OCI-LY7 (cell line): Measurements from ENCODE around the gene E4F1. TPM values are rescaled to one million over a fixed set of nuclear protein-coding genes. Genes with fewer than 3 reads are reported as not detected.

Experiments used
- BruUV-seq: library from RNA; stranded (reverse); fragments of 400-500 nt; replicated peaks from 2 replicates; lab custom pipeline; 2021; lab: Mats Ljungman, UMichigan
- CTCF ChIA-PET: fragments of 300-600 bp; sonication (Branson Sonifier 250); formaldehyde crosslinking; loops from one replicate; lab custom pipeline; 2022; ENCODE audit warnings: antibody characterized with exemption; ENCODE audit not compliant: unreplicated experiment; lab: Charles Lee
- POLR2A ChIA-PET: fragments of 300-600 bp; sonication (Branson Sonifier 250); formaldehyde crosslinking; loops from one replicate; lab custom pipeline; 2022; ENCODE audit warnings: antibody characterized with exemption; lab: Charles Lee
- DNase-seq: peaks from one replicate; pipeline ENCODE4 v3.0.0-alpha.2; 2015; ENCODE audit warnings: low spot score
- H2AFZ ChIP-seq: fragments of 200-600 bp; sonication (generic), shearing (Covaris generic); 2 replicates; pipeline ENCODE4 v1.6.1; 2014; ENCODE audit warnings: mild to moderate bottlenecking, antibody characterized with exemption, low read length, moderate library complexity
- H3K27ac ChIP-seq: fragments of 200-600 bp; sonication (generic); 2 replicates; pipeline ENCODE4 v1.5.1; 2014; ENCODE audit warnings: mixed run types, low read depth, mild to moderate bottlenecking, moderate library complexity, low read length, inconsistent platforms; ENCODE audit not compliant: poor library complexity, severe bottlenecking
- H3K36me3 ChIP-seq: fragments of 200-600 bp; sonication (generic); 2 replicates; pipeline ENCODE4 v1.6.1; 2014; ENCODE audit warnings: mild to moderate bottlenecking, antibody characterized with exemption, low read length, moderate library complexity, mixed read lengths; ENCODE audit not compliant: insufficient read depth
- H3K4me1 ChIP-seq: fragments of 200-600 bp; sonication (generic); 2 replicates; pipeline ENCODE4 v1.5.1; 2014; ENCODE audit warnings: mild to moderate bottlenecking, low read length; ENCODE audit not compliant: insufficient read depth, poor library complexity, severe bottlenecking
- H3K4me2 ChIP-seq: fragments of 200-600 bp; sonication (generic); 2 replicates; pipeline ENCODE4 v1.6.1; 2014; ENCODE audit warnings: mild to moderate bottlenecking, low read length
- H3K4me3 ChIP-seq: fragments of 200-600 bp; sonication (generic); 2 replicates; pipeline ENCODE4 v1.5.1; 2014; ENCODE audit warnings: mild to moderate bottlenecking, low read depth, low read length; ENCODE audit not compliant: poor library complexity, severe bottlenecking
- H3K79me2 ChIP-seq: fragments of 200-600 bp; sonication (generic); 2 replicates; pipeline ENCODE4 v1.6.1; 2016; ENCODE audit warnings: low read depth, mild to moderate bottlenecking, low read length, moderate library complexity, mixed read lengths; ENCODE audit not compliant: insufficient read depth
- H3K9me2 ChIP-seq: fragments of 200-600 bp; sonication (generic); 2 replicates; pipeline ENCODE4 v1.6.1; 2016; ENCODE audit warnings: mild to moderate bottlenecking, low read length, mixed read lengths; ENCODE audit not compliant: insufficient read depth
- H3K9me3 ChIP-seq: fragments of 200-600 bp; sonication (generic); 2 replicates; pipeline ENCODE4 v1.6.1; 2014; ENCODE audit warnings: mild to moderate bottlenecking, mixed run types, low read length, mixed read lengths
- H4K20me1 ChIP-seq: fragments of 200-600 bp; sonication (generic); 2 replicates; pipeline ENCODE4 v1.6.1; 2014; ENCODE audit warnings: mild to moderate bottlenecking, antibody characterized with exemption, low read length, moderate library complexity, mixed read lengths; ENCODE audit not compliant: insufficient read depth
- EZH2phosphoT487 ChIP-seq: fragments of 200-600 bp; sonication (generic); IDR thresholded peaks from 2 replicates; pipeline ENCODE4 v1.6.1; 2018; ENCODE audit warnings: low read depth, borderline replicate concordance, mild to moderate bottlenecking, mixed run types, antibody characterized with exemption, low read length, moderate library complexity, mixed read lengths
- intact Hi-C: fragments of 100-400 bp; cut with micrococcal nuclease; formaldehyde crosslinking; loops from one replicate; pipeline ENCODE4 v1.10.0; 2022; ENCODE audit not compliant: unreplicated experiment
- total RNA-seq, 2 experiments: library from RNA; depleted of rRNA in 1 of 2; stranded (reverse); fragments of >200 nt in 1 of 2; shearing (Covaris generic) in 1 of 2; gene quantifications; 2 replicates each; pipeline ENCODE4 v1.2.3, GENCODE V29; 2014 to 2022
- TF ChIP-seq, protein P1 (sequence below): fragments of 200-600 bp; sonication (generic); conservative IDR thresholded peaks from 2 replicates; pipeline ENCODE4 v1.5.1; 2014; ENCODE audit warnings: mild to moderate bottlenecking, antibody characterized with exemption, low read length, moderate library complexity, mixed read lengths

The E4F1 gene
- total RNA-seq, 2 experiments from 2014 or later: 42.3 to 59.6 TPM

DNA sequence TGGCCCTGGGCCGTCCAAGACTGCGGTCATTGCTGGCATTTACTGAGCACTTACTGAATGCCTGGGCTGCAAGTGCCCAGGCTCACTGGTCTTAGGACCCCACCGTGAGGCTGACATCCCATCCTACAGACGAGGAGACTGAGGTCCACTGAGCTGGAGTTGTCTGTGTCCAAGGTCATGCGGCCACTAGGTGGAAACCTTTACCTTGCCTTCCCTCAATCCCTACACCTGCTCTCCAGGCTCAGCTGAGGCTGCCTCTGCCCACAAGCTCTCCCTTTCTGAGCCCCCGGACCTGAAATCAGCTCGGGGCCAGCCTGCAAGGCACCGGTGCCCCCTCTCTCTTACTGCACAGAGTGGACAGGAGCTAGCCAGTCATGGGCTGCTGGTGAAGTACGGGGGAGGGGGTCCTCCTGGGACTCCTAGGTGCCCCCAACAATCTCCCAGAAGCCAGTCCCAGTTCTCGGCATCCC is 28.5 kb upstream of the E4F1 start:
- Histone ChIP-seq H3K9me2 (no peaks in the 10 kb centered on the region), H3K36me3 (no peaks in the 10 kb centered on the region), H3K4me3 (no peak overlapping the region), H3K27ac (no peak overlapping the region), H3K79me2 (no peaks in the 10 kb centered on the region), H3K9me3 (no peaks in the 10 kb centered on the region), H2AFZ (no peak overlapping the region), H4K20me1 (no peaks in the 10 kb centered on the region), H3K4me1 (no peaks in the 10 kb centered on the region), H3K4me2 (no peak overlapping the region)
- POLR2A ChIA-PET: no interaction called here
- TF ChIP-seq, protein P1, sequence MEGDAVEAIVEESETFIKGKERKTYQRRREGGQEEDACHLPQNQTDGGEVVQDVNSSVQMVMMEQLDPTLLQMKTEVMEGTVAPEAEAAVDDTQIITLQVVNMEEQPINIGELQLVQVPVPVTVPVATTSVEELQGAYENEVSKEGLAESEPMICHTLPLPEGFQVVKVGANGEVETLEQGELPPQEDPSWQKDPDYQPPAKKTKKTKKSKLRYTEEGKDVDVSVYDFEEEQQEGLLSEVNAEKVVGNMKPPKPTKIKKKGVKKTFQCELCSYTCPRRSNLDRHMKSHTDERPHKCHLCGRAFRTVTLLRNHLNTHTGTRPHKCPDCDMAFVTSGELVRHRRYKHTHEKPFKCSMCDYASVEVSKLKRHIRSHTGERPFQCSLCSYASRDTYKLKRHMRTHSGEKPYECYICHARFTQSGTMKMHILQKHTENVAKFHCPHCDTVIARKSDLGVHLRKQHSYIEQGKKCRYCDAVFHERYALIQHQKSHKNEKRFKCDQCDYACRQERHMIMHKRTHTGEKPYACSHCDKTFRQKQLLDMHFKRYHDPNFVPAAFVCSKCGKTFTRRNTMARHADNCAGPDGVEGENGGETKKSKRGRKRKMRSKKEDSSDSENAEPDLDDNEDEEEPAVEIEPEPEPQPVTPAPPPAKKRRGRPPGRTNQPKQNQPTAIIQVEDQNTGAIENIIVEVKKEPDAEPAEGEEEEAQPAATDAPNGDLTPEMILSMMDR: peak; percentile 70
- TF ChIP-seq EZH2phosphoT487: no peak
- no TSS peak for BruUV-seq
- CTCF ChIA-PET: interaction anchor here (0.6 kb wide), 1 partner anchor 175 kb away, joined by 3 read pairs; no protein-coding TSS in a partner anchor
- DNase-seq: peak; percentile 68
- intact Hi-C loops: no loop called here

DNA sequence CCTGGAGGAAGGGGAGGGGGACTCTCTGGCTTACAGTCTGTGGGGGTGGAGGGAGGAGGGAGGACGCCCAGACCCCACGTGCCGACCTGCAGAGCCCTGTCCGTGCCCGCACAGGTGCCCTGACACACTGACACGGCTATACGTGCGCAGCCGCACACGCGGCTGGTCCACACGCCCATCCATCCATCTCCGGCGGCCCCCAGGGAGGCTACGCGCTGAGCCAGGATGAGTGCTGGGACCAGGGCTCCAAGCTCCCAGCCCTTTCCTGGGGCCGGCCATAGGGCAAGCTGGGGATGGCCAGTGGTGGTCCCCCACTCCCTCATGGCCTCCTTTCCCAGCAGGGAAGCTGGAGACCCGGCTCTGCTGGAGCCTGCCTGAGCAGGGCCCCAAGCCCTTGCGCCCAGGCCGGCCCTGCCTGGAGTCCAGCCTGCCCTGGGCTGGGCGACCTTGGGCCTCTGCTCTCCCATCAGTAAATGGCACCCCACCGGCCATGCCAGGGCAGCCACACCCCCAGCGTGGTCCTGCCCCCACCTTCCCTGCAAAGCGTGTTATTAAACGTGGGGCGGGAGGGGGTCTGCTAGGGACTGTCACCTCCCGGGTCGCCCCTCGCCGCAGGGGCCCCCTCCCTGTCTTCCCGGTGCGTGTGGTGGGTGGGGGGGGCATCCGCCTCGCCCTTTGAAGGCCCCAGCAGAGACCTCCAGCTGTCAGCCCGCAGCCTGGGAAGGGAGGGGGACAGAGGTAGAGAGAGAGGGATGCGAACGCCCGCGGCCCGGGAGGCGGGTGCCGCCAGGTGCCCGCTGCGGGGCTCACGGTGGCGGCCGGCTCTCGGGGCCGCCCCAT is 27.8 kb upstream of the E4F1 start:
- TF ChIP-seq EZH2phosphoT487: no peak
- TF ChIP-seq, protein P1: no peak
- no peak overlapping the region for H3K4me3 ChIP-seq
- no peak overlapping the region for H3K4me2 ChIP-seq
- no peak for DNase-seq
- H3K9me3 ChIP-seq: no peaks in the 10 kb centered on the region
- no peaks in the 10 kb centered on the region for H3K4me1 ChIP-seq
- no peaks in the 10 kb centered on the region for H3K9me2 ChIP-seq
- ChIA-PET POLR2A (no interaction called here), CTCF (no interaction called here)
- no TSS peak for BruUV-seq
- H3K27ac ChIP-seq: no peak overlapping the region
- H3K36me3 ChIP-seq: no peaks in the 10 kb centered on the region
- no peaks in the 10 kb centered on the region for H3K79me2 ChIP-seq
- no peaks in the 10 kb centered on the region for H4K20me1 ChIP-seq
- intact Hi-C loops: no loop called here
- H2AFZ ChIP-seq: no peak overlapping the region
